ENCODE data around the gene CHGA.

DNA sequence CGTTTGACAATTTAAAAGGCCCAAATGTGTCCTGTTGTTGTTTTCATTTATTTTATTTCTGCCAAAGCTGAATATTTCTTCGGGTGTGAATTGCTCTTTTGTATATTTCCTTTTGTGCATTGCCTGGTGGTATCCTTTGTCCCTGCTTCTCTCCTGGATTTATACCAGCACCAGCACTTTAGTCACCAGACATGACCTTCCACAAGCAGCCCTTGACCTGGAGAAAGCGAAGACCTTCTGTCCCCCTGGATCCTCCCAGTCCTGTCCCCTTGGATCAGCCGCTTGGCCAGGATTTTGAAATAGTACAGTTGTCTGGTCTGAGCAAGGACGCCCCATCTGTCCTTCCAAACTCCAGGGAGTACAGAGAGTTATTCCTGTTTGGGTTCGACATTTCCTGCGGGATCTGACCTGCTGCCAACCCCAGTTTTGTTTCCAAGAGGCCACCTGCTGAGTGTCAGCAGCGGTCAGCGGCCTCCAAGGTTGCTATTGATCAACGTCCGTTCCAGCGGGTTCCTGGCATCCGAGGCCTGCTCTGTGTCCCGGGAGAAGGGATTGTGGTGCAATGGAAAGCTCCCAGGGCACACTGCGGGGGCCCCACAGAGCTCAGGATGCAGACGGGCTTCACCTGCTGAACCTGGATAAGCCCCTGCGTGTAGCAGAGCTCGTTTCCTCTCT lies 45.1 kb upstream of the CHGA start:
- no peak for TF ChIP-seq CTCF (IDR thresholded peaks at IDR 0.05)
- no peak for TF ChIP-seq POLR2A (IDR thresholded peaks at IDR 0.05)

Measured in heart left ventricle (tissue), 13 donors.